Upper lobe of left lung (tissue), 4 donors: ENCODE data around the gene VAMP7.

Source experiments
- CTCF ChIP-seq, 6 experiments: fragments of 450-650 bp in 4 of 6; fragments of 200-600 bp in 2 of 6; sonication (generic) in 2 of 6; IDR thresholded peaks; one replicate each; pipeline ENCODE4 v1.5.1; 2016 to 2019; ENCODE audit warnings: antibody characterized with exemption in 6 of 6
- POLR2A ChIP-seq, 4 donors: fragments of 450-650 bp; IDR thresholded peaks; one replicate each; pipeline ENCODE4 v1.5.1; 2016 to 2017; ENCODE audit warnings: antibody characterized with exemption in 4 of 4, mild to moderate bottlenecking in 2 of 4

GRCh38 chrX:155889328-155889727, 8.2 kb downstream of the VAMP7 start:
- TF ChIP-seq CTCF (IDR thresholded peaks at IDR 0.05) (no peak), POLR2A (IDR thresholded peaks at IDR 0.05) (no peak)
